Stimulated activated CD4-positive, alpha-beta T cell treated with anti-CD3 and anti-CD28 coated beads, Interleukin-4, amount 100 ng/mL, for 4 hours (primary cell): ENCODE results near the gene CFLAR.
"Not testable (repeated sequence)": the region's sequence is repeated elsewhere in the genome, so short reads cannot be mapped to it uniquely, and the experiment has no call there.

ENCODE experiments used
- DNase-seq, 2 experiments: peaks; one replicate each; pipeline ENCODE4 v3.0.0-alpha.2; 2020

The CFLAR gene

DNA sequence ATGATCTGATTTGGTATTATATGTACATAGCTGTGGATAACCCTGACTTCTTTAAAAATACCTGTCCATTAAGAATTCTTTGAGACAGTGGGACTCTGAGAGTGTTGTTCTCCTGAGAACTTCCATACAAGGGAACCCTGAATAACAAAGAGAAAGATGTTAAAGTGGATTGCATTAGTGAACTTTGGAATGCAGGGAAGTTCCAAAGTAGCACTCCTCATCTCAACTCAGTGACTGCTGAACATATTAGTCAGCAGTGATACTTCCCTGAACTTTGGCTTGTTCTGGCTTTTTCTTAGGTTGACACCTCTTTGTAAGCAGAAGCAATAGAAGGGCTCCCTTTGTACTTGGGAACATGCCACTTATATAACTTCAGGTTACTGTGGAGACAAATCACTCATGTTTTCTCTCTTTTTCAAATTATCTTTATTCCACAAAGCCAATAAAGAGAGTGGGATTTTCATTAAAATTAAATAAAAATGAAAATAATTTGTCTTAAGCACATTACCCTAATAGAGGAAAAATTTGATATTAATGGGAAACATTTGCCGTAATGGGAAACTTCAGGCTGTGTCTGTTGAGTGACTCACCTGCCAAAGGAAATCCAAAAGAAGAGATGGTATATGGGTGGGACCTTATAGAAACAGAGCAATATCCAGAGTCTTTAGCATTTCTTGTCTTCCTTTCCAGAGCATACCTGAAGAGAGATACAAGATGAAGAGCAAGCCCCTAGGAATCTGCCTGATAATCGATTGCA is 33.3 kb downstream of the CFLAR start:
- no peak for DNase-seq

DNA sequence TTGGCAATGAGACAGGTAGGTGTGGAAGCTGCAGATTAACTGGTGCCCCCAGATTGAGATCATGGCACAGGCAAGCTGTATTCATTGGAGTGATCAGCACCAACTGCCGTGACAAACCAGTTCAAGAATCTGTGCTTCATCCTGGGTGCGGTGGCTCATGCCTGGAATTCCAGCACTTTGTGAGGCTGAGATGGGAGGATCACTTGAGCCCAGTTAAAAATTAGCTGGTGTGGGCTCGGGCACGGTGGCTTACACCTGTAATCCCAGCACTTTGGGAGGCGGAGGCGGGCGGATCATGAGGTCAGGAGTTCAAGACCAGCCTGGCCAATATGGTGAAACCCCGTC is 33.8 kb downstream of the CFLAR start:
- not testable (repeated sequence) for DNase-seq

DNA sequence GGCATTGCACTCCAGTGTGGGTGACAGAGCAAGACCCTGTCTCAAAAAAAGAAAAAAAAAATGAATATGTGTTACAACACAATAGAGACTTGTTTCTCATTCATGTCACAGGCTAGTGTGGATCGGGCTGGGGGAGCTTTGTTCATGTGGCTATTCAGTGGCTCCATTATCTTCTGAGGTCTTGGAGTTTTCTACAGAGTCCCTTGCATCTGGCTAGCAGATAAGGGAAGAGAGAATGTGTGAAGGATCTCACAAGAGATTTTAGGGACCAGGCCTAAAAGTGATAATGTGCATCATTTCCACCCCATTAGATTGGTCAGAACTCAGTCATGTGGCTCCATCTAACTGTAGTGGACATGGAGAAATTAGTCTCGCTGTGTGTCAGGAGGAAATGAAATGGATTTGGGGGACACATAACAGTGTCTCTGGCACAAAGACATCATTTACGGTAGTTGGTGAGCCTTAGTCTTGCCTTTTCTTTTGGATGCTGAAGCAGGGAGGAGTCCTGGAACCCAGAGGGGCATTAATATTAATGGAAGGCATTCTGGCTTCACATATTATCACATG is 34.6 kb downstream of the CFLAR start:
- no peak for DNase-seq

DNA sequence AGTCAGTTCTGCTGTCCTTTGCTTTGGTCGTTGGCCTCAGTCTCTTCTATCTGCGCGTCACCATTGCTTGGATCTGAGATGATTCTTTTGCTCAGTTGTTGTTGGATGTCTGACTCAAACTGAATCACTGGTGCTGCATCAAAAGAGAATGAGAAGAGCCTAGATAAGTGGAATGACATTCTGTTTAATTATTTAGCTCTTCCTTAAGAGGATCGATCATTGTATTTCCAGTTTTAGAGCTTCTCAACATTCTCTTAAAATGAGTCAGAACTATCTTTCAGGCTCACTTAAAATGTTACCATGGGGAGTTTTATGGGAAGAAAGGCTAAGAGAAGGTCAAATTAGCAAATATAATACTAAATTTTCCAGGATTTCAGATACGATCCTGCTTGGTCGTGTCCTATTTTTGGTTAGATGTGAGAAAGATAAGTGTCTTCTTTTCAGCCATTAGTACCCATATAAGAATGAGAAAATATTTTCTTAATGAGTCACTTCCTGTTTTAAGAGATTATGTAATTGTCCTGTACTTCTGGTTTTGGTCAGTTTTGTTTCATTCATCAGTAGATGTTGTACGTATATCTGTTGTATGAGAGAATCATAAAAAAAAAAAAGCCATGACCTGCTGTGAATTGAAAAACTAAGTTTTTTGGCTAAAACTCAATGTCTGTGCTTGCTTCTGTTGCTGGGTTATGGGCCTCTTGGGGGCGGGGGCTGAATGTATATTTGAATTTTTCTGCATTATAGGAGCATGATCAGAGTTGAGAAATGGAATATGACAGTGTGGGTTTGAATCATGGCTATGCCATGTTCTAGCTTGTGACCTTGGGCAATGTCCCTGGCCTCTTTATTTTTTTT is 35.4 kb downstream of the CFLAR start:
- DNase-seq = no peak

- no peak for DNase-seq
Observed at GRCh38 chr2:201152517-201152916, 36.6 kb downstream of the CFLAR start.

DNA sequence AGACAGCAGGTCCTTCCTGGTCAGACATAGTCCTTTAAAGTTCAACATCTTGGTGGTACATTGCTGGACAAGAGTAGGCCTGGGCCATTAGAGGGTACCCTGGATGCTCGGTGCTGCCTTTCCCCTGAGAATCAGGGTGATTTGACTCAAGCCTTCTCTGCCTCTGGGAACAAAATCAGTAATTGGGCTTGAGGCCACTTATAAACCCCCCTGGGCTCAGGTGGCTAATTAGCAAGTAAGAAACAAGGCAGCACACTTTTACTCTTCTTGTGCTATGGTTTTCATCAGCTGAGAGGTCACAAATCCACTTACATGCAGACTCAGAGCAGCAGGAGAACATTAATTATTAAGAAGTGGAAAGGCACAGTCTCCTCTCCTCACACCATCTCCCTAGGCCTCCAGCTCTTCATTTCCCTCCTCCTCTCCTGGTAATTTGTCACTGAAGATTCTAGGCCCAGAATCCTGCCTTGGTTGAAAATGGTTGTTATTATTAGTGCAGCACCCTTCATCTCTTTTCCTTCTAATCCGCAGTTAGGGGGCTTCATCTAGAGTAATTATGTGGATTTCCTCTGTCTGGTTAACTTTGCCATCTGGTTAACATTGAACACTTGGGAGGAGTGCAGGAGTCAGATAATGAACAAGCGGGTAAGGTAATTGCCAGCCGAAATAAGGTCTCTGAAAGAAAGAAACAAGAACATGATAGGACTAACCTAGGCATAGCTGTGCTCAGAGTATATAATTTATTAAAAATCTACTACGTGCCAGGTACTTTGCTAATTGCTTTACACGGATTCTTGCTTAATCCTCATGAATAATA is 37.2 kb downstream of the CFLAR start:
- no peak for DNase-seq

DNA sequence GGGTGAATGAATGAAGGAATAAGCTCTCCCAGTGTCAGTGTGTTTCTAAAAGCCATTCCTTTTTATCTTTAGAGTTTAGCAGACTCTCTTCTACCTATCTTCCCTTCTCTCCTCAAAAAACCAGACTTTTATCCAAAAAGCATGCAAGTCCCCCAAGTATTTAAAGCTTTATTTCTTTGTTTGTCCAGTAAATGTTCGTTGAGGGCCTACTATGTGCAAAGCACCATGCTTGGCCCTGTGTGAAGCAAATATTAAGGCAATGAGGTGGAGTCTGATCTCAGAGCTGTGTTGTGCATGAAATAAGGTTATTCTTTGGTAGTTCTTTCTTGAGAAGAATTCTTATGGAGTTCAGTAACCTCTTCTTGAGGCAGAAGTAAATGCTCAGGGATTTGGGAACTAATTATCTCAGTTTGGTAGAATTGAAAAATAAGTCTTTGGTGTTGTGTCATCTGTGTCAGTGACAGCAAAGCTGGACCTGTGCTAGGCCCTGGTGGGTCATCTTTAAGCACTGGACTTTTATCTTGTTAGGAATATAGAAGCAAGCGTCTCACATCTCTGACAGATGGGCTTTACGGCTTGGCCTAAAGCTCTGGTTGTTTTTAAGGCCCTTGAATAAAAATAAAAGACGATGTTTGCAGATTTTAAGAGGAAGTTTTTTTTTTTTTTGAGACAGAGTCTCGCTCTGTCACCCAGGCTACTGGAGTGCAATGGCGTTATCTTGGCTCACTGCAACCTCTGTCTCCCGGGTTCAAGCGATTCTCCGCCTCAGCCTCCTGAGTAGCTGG is 38.8 kb downstream of the CFLAR start:
- DNase-seq = no peak

GRCh38 chr2:201156036-201156435 is 40.1 kb downstream of the CFLAR start:
- DNase-seq = no peak

- DNase-seq = no peak
Observed at GRCh38 chr2:201156640-201157039, 40.7 kb downstream of the CFLAR start.

DNA sequence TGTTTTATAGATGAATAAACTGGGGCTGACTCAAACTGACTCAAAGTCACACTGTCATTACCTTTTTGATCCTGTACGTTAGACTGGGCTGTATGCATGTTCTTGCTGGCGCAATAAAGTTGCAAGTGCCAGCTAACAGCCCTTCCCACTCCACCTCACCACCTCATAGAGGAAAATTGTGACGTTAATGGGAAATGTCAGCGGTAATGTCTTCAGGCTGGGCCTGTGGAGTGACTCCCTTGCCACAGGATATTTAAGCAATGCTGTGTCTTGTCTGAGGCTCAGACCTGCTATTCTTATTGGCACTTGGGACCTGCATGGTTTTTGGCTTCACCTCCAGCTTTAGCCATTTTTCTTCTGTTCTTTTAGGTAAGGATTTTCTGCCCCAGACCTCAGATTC is 41.7 kb downstream of the CFLAR start:
- DNase-seq = no peak

DNA sequence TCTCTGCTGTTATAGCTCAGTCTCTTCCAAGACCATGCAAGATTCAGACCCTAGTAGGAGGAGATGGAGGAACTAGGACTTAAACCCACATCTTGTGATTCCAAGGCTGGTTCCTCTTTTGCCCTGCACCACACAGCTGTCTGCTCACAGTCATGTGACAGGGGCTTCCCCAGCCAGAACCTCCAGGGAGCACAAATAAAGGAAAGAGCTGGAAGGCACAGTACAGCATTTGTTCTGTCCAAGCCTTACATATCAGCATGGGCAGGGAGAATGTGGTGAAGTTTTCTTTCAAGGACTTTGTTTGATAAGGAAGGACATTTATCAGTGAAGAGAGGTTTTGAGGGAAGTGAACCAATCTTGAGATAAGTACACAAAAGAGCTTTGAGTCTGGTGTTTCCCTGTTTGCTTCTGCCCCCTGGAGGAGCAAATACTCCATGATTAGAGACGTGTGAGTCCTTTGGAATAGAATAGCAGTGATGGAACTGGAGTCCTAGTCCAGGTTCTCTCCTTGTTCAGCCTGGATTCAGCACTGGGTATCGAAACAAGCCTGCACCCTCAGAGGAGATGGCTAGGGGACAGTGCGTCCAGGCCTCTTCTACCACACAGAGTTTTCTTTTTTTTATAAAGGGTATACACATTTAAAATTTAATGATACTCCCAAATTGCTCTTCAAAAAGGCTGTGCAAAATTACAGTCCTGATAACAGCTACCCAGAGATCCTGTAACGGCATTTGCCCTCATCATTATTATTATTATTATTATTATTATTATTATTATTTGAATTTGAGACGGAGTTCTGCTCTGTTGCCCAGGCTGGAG is 42.4 kb downstream of the CFLAR start:
- DNase-seq = peak in 1 of 2 experiments; percentile 49

- no peak for DNase-seq
Observed at GRCh38 chr2:201164166-201164565, 48.2 kb downstream of the CFLAR start.

- no peak for DNase-seq
Observed at GRCh38 chr2:201167546-201167945, 51.6 kb downstream of the CFLAR start.

- DNase-seq = not testable (repeated sequence)
Observed at GRCh38 chr2:201168496-201168895, 52.5 kb downstream of the CFLAR start.

DNA sequence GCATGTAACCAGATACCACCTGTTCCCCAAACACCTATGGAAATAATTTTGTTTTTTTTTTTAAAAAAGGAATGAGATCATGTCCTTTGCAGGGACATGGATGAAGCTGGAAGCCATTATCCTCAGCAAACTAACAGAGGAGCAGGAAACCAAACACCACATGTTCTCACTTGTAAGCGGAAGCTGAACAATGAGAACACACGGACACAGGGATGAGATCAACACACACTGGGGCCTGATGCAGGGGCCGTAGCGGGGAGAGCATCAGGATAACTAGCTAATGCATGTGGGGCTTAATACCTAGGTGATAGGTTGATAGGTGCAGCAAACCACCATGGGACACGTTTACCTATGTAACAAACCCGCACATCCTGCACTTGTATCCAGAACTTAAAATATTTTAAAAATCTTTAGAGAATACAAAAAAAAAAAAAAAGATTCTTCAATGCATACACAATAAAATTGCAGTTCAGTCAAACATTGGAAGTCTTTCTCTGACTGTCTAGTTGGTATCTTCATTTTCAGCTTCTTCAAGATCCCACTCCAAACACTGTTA is 55.4 kb downstream of the CFLAR start:
- DNase-seq = no peak

DNA sequence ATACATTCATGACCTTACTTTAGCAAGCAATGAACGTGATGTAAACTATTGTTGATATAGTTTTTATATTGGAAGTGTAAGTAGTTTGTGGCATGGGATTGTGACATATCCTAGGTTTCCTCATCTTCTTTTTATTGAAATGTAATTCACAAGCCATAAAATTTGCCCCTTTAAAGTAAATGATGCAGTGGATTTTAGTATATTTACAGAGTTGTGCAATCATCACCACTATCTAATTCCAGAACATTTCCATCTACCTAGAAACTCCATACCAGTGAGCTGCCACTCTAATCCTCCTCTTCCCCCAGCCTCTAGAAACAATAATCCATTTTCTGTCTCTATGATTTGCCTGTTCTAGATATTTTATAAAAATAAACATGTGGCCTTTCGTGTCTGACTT is 56.3 kb downstream of the CFLAR start:
- DNase-seq = no peak

DNA sequence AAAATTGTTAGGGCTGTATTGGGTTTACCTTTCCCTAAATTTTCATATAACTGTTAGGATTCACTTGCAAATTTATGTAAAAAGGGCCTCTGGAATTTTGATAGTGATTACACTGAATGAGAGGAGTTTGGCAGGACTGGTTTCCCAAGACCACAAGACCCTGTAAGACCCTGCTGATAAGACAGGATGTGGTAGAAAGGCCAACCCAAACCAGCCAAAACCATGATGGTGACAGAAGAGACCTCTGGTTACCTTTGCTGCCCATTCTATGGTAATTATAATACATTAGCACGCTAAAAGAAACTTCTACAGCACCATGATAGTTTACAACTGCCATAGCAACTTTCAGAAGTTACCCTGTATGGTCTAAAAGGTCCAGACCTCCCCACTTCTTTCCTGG is 58.7 kb downstream of the CFLAR start:
- DNase-seq = no peak

DNA sequence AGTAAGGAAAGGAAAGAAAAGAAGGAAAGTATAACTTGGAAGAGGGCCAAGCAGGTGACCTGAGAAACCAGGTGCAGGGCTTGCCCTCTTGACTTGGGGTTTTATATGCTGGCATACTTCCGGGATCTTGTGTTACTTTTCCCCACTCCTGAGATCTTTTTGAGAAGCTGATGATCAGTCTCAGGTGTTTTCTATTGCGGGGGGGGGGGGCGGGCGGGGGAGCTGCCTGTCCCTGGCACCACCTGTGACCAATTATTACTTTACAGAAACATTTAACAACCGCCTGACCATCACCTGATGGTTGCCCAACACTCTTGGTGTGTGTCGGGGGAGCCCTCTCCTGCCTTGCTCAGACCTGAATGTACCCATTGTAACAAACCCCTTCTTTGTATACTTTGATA is 60.1 kb downstream of the CFLAR start:
- no peak for DNase-seq

DNA sequence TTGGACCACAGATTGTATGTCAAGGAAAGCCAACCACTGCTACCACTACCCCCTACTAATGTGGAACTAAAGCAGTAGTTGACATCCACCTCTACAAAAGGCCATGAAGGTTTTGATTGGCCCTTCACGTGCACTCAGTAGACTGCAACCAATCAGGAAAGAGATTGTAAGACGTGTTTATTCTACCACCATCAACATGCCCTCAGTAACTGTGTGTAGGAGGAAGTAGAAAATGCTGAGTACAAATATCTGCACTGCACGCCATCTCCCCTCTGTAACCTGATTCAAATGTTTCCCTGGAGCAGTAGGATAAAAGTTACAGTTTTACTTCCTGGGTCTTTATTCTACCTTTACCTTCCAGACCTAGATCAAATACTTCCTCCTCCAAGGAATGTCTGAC is 64.0 kb downstream of the CFLAR start:
- DNase-seq = no peak

GRCh38 chr2:201182650-201183364 is 66.8 kb downstream of the CFLAR start, which contains the start of gene CASP10:
CASP10 (plus strand) TSS chr2:201183141; CDS start chr2:201185778, 2,637 bp downstream.
- DNase-seq = peak in 1 of 2 experiments; percentile 11
